HepG2 (cell line): ENCODE data around the gene FAM229A. TPM values are rescaled to one million over a fixed set of nuclear protein-coding genes. Genes with fewer than 3 reads are reported as not detected.

Source experiments
- IKZF4 ChIP-seq: sonication (generic); formaldehyde crosslinking; IDR thresholded peaks from 2 replicates; pipeline ENCODE4 v1.5.1; 2020; ENCODE audit warnings: borderline replicate concordance, mild to moderate bottlenecking, low read depth, missing genetic modification reagents; ENCODE audit errors: not compliant biosample characterization
- JARID2 ChIP-seq: sonication (generic); formaldehyde crosslinking; IDR thresholded peaks from 2 replicates; pipeline ENCODE4 v1.8.1; 2023; ENCODE audit warnings: missing genetic modification reagents, inconsistent platforms; ENCODE audit not compliant: insufficient replicate concordance
- KDM1A ChIP-seq: IDR thresholded peaks from 2 replicates; pipeline ENCODE4 v1.6.1; 2016; ENCODE audit warnings: missing compliant biosample characterization
- KMT2B ChIP-seq: IDR thresholded peaks from 2 replicates; pipeline ENCODE4 v1.6.1; 2016; ENCODE audit warnings: missing genetic modification reagents, missing compliant biosample characterization
- PAF1 ChIP-seq: IDR thresholded peaks from 2 replicates; pipeline ENCODE4 v1.6.1; 2016; ENCODE audit warnings: missing genetic modification reagents, missing compliant biosample characterization
- PRMT3 ChIP-seq: sonication (generic); formaldehyde crosslinking; IDR thresholded peaks from 2 replicates; pipeline ENCODE4 v1.8.1; 2022; ENCODE audit warnings: low read depth, mild to moderate bottlenecking, moderate library complexity, missing genetic modification reagents, borderline replicate concordance
- PTBP1 ChIP-seq: fragments of 200-400 bp; formaldehyde crosslinking; IDR thresholded peaks from 2 replicates; pipeline ENCODE4 v1.6.1; 2018; ENCODE audit warnings: low read length, low read depth; ENCODE audit not compliant: poor library complexity, severe bottlenecking
- RCOR2 ChIP-seq: IDR thresholded peaks from 2 replicates; pipeline ENCODE4 v1.6.1; 2016; ENCODE audit warnings: missing biosample characterization, missing genetic modification reagents
- RFX5 ChIP-seq: IDR thresholded peaks from 2 replicates; pipeline ENCODE4 v1.6.1; 2011; ENCODE audit warnings: low read depth, low read length, improper control_type of control experiment
- SRSF1 ChIP-seq: fragments of 200-400 bp; formaldehyde crosslinking; optimal IDR thresholded peaks from 2 replicates; pipeline ENCODE3; 2017; ENCODE audit warnings: mild to moderate bottlenecking, low read depth, low read length, moderate library complexity
- YEATS4 ChIP-seq: sonication (generic); formaldehyde crosslinking; IDR thresholded peaks from 2 replicates; pipeline ENCODE4 v1.4.0; 2020; ENCODE audit warnings: missing genetic modification reagents, borderline replicate concordance
- ZFP62 ChIP-seq: sonication (generic); formaldehyde crosslinking; IDR thresholded peaks from 2 replicates; pipeline ENCODE4 v1.4.0; 2020; ENCODE audit warnings: missing genetic modification reagents
- ZNF121 ChIP-seq: sonication (generic); formaldehyde crosslinking; IDR thresholded peaks from 2 replicates; pipeline ENCODE4 v1.5.0; 2020; ENCODE audit warnings: mild to moderate bottlenecking, missing genetic modification reagents
- ZNF138 ChIP-seq: sonication (generic); formaldehyde crosslinking; IDR thresholded peaks from 2 replicates; pipeline ENCODE4 v1.5.0; 2020; ENCODE audit warnings: mild to moderate bottlenecking, low read depth, missing genetic modification reagents
- ZNF672 ChIP-seq: sonication (generic); formaldehyde crosslinking; IDR thresholded peaks from 2 replicates; pipeline ENCODE4 v1.8.1; 2022; ENCODE audit warnings: missing genetic modification reagents
- ZNF772 ChIP-seq: sonication (generic); formaldehyde crosslinking; IDR thresholded peaks from 2 replicates; pipeline ENCODE4 v1.5.0; 2020; ENCODE audit warnings: mild to moderate bottlenecking, missing genetic modification reagents
- ZNF782 ChIP-seq: sonication (generic); formaldehyde crosslinking; IDR thresholded peaks from 2 replicates; pipeline ENCODE4 v1.4.0; 2020; ENCODE audit warnings: missing genetic modification reagents, mild to moderate bottlenecking, borderline replicate concordance
- ZNF816 ChIP-seq: sonication (generic); formaldehyde crosslinking; IDR thresholded peaks from 2 replicates; pipeline ENCODE4 v1.8.0; 2022; ENCODE audit warnings: missing genetic modification reagents, mild to moderate bottlenecking, borderline replicate concordance
- polyA plus RNA-seq, 8 experiments: library from polyadenylated mRNA; depleted of rRNA in 3 of 8; stranded (reverse) in 7 of 8; unstranded in 1 of 8; fragments of >200 nt; fragmentation: Illumina TruSeq in 4 of 8; extraction: Trizol in 4 of 8; gene quantifications; 2 replicates each; pipeline versions ENCODE4 v1.2.1 to v1.2.3, GENCODE V29; 2011 to 2016; ENCODE audit warnings: low read depth in 4 of 8, missing spikeins in 1 of 8, mixed read lengths in 1 of 8; ENCODE audit not compliant: insufficient read depth in 1 of 8
- total RNA-seq, 5 experiments: library from RNA; depleted of rRNA; stranded (reverse); fragments of >200 nt; fragmentation: Illumina TruSeq; extraction: Trizol; gene quantifications; 2 replicates each; pipeline ENCODE4 v1.2.3, GENCODE V29; 2016; ENCODE audit warnings: low read depth in 1 of 5
- TF ChIP-seq, protein P1 (sequence below): sonication (generic); formaldehyde crosslinking; IDR thresholded peaks from 2 replicates; pipeline ENCODE4 v1.8.0; 2022; ENCODE audit warnings: missing genetic modification reagents, low read depth, mild to moderate bottlenecking, borderline replicate concordance
- TF ChIP-seq, protein P2 (sequence below): sonication (generic); formaldehyde crosslinking; IDR thresholded peaks from 2 replicates; pipeline ENCODE4 v1.4.0; 2020; ENCODE audit warnings: missing genetic modification reagents, borderline replicate concordance
- TF ChIP-seq, protein P3 (sequence below): sonication (generic); formaldehyde crosslinking; IDR thresholded peaks from 2 replicates; pipeline ENCODE4 v1.9.0; 2022; ENCODE audit warnings: low read depth, missing genetic modification reagents
- TF ChIP-seq, protein P4 (sequence below): sonication (generic); formaldehyde crosslinking; IDR thresholded peaks from 2 replicates; pipeline ENCODE4 v1.5.1; 2020; ENCODE audit warnings: missing genetic modification reagents, mild to moderate bottlenecking, borderline replicate concordance

Gene FAM229A
- total and polyA plus RNA-seq, 2 of the 13 experiments (the other 11 are each of a cell fraction or from before 2014, with no cell fraction given): 3.2 to 17.6 TPM

DNA sequence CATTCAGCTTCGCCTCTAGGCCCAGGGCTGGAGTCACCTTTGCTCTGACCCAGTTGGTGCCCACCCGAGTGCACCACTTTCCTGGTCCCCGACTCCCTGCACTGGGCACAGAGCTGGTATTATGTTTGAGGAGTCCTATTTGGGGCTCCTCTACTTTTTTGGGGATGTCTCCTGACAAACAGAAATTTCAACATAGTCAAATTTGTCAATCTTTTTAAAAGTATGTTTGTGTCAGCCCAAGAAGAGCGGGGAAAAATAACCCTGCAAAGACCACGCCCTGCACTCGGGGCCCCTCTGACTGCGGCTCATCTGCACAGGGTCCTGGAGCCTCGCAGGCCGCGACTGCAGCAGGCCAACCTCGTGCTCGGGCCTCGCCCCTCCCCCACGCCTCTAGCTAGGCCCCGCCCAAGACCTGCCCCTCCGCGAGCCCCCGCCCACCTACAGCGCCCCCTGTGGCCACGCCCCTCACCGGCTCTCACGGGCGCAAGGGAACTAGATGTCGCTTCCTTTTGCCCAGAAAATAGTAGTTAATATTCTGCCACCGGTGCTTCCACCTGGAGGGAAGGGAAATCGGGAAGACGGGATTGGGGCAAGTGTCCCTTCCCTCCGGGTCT lies 11.4 kb downstream of the FAM229A start (continued):
- peak; percentile 69 for TF ChIP-seq KMT2B (CRISPR knock-in tag)
- no peak for TF ChIP-seq RCOR2
- TF ChIP-seq ZNF121 (CRISPR knock-in tag): no peak
- no peak for TF ChIP-seq ZNF816 (CRISPR knock-in tag)
- no peak for TF ChIP-seq JARID2 (CRISPR knock-in tag)
- TF ChIP-seq, protein P1, sequence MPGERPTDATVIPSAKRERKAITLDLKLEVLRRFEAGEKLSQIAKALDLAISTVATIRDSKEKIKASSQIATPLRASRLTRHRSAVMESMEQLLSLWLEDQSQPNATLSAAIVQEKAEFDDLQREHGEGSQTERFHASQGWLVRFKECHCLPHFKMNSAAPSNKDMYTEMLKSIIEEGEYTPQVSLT (CRISPR knock-in tag): no peak
- no peak for TF ChIP-seq SRSF1
- TF ChIP-seq PAF1 (CRISPR knock-in tag): no peak
- TF ChIP-seq ZNF672 (CRISPR knock-in tag): no peak
- TF ChIP-seq KDM1A (CRISPR knock-in tag): peak; percentile 48; the same call in 1 of the 2 replicates
- no peak for TF ChIP-seq PTBP1
- TF ChIP-seq ZNF138 (CRISPR knock-in tag): no peak
- peak; percentile 24; the same call in 1 of the 2 replicates for TF ChIP-seq PRMT3 (CRISPR knock-in tag)
- TF ChIP-seq RFX5: no peak
- TF ChIP-seq, protein P2, sequence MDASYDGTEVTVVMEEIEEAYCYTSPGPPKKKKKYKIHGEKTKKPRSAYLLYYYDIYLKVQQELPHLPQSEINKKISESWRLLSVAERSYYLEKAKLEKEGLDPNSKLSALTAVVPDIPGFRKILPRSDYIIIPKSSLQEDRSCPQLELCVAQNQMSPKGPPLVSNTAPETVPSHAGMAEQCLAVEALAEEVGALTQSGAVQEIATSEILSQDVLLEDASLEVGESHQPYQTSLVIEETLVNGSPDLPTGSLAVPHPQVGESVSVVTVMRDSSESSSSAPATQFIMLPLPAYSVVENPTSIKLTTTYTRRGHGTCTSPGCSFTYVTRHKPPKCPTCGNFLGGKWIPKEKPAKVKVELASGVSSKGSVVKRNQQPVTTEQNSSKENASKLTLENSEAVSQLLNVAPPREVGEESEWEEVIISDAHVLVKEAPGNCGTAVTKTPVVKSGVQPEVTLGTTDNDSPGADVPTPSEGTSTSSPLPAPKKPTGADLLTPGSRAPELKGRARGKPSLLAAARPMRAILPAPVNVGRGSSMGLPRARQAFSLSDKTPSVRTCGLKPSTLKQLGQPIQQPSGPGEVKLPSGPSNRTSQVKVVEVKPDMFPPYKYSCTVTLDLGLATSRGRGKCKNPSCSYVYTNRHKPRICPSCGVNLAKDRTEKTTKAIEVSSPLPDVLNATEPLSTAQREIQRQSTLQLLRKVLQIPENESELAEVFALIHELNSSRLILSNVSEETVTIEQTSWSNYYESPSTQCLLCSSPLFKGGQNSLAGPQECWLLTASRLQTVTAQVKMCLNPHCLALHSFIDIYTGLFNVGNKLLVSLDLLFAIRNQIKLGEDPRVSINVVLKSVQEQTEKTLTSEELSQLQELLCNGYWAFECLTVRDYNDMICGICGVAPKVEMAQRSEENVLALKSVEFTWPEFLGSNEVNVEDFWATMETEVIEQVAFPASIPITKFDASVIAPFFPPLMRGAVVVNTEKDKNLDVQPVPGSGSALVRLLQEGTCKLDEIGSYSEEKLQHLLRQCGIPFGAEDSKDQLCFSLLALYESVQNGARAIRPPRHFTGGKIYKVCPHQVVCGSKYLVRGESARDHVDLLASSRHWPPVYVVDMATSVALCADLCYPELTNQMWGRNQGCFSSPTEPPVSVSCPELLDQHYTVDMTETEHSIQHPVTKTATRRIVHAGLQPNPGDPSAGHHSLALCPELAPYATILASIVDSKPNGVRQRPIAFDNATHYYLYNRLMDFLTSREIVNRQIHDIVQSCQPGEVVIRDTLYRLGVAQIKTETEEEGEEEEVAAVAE (CRISPR knock-in tag): no peak; the same call in 1 of the 2 replicates
- no peak for TF ChIP-seq ZNF782 (CRISPR knock-in tag)
- TF ChIP-seq, protein P3, sequence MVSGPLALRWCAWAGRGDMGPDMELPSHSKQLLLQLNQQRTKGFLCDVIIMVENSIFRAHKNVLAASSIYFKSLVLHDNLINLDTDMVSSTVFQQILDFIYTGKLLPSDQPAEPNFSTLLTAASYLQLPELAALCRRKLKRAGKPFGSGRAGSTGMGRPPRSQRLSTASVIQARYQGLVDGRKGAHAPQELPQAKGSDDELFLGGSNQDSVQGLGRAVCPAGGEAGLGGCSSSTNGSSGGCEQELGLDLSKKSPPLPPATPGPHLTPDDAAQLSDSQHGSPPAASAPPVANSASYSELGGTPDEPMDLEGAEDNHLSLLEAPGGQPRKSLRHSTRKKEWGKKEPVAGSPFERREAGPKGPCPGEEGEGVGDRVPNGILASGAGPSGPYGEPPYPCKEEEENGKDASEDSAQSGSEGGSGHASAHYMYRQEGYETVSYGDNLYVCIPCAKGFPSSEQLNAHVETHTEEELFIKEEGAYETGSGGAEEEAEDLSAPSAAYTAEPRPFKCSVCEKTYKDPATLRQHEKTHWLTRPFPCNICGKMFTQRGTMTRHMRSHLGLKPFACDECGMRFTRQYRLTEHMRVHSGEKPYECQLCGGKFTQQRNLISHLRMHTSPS (CRISPR knock-in tag): no peak
- TF ChIP-seq, protein P4, sequence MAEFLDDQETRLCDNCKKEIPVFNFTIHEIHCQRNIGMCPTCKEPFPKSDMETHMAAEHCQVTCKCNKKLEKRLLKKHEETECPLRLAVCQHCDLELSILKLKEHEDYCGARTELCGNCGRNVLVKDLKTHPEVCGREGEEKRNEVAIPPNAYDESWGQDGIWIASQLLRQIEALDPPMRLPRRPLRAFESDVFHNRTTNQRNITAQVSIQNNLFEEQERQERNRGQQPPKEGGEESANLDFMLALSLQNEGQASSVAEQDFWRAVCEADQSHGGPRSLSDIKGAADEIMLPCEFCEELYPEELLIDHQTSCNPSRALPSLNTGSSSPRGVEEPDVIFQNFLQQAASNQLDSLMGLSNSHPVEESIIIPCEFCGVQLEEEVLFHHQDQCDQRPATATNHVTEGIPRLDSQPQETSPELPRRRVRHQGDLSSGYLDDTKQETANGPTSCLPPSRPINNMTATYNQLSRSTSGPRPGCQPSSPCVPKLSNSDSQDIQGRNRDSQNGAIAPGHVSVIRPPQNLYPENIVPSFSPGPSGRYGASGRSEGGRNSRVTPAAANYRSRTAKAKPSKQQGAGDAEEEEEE (CRISPR knock-in tag): no peak
- peak; percentile 8; the same call in 1 of the 2 replicates for TF ChIP-seq YEATS4 (CRISPR knock-in tag)
- TF ChIP-seq ZNF772 (CRISPR knock-in tag): peak; percentile 53; the same call in 1 of the 2 replicates
- no peak for TF ChIP-seq IKZF4
- TF ChIP-seq ZFP62: no peak
